HG03521 (cell line): ENCODE data around the gene IRAK2.
"Not testable (repeated sequence)": the region's sequence is repeated elsewhere in the genome, so short reads cannot be mapped to it uniquely, and the experiment has no call there.

Experiments used
- ATAC-seq: cut with Tn5 transposase; IDR thresholded peaks from one replicate; pipeline ENCODE4 v1.9.1; 2021; ENCODE audit warnings: mild to moderate bottlenecking, moderate library complexity; ENCODE audit not compliant: unreplicated experiment

IRAK2 gene, protein sequence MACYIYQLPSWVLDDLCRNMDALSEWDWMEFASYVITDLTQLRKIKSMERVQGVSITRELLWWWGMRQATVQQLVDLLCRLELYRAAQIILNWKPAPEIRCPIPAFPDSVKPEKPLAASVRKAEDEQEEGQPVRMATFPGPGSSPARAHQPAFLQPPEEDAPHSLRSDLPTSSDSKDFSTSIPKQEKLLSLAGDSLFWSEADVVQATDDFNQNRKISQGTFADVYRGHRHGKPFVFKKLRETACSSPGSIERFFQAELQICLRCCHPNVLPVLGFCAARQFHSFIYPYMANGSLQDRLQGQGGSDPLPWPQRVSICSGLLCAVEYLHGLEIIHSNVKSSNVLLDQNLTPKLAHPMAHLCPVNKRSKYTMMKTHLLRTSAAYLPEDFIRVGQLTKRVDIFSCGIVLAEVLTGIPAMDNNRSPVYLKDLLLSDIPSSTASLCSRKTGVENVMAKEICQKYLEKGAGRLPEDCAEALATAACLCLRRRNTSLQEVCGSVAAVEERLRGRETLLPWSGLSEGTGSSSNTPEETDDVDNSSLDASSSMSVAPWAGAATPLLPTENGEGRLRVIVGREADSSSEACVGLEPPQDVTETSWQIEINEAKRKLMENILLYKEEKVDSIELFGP

DNA sequence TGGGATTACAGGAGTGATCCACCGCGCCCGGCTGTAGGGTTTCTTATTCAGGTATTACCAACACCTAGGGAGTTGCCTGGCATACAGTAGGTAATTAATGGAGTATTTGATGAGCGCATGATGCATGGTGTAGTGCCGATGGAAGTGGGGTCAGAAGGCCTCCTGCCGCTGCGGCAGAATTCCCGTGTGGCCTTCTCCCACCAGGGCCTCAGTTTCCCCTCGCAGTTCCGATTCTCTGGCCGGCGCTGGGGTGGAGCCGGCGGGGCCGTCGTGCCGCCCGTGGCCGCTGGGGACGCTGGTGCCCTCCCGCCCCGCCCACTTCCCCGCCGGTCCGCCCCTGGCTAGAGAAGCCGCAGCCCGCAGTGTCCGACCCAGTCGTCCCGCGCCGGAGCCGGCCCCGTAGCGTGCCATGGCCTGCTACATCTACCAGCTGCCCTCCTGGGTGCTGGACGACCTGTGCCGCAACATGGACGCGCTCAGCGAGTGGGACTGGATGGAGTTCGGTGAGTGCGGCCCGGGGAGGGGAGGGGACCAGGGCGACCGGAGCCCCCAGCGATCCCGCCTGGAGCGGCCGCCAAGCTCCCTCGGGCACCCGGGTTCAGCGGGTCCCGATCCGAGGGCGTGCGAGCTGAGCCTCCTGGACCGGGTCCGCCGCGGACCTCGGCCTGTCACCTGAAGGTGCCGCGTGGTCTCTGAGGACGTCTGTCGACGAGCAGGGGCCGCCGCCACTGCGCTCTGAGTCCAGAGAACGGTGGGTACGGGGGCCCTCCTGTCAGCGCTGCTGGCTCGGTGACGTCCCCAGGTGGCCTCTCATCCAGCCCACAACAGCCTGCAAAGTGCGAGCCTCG lies at the start of gene IRAK2:
Gene IRAK2, plus strand, starts transcription at position 374 of the 848 bp plus-strand sequence. Its CDS starts 36 bp downstream, at position 410.
- peak; percentile 73 for ATAC-seq

DNA sequence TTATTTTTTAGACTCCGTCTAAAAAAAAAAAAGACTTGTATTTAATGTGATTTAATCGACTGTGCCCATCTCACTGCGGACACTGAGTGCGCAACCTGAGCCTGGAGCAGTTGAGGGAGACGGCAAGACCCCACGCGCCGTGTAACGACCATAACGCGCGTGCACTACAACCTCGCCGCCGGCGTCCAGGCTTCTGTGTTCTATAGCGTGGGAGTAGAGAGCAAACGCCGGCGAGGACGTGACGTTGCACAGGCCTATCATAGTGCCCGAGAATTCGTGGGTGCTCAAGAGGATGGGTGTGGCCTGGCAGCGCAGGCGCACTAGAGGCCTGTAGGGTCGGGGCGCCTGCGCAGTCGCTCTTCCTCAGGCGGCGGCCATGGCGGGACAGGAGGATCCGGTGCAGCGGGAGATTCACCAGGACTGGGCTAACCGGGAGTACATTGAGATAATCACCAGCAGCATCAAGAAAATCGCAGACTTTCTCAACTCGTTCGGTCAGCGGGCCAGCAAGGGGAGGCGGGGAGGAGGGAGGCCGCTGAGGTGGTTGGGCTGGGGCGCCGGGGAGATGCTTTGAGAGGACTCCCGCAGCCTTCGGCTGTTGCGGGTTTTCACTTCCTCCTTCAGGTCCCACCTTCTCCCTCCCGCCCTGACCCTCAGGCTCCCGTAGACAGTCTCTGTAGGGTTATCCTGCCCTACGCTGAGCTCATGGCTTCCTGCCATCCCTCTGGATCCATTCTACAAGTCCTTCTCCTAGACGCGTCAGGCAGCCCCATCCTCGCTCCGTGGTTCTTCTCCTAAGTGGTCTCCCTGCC lies 49.2 kb upstream of the IRAK2 start, which contains the start of gene BRK1:
Gene BRK1, plus strand, starts transcription at position 350 of the 812 bp plus-strand sequence. Its CDS starts 27 bp downstream, at position 377.
- peak; percentile 97 for ATAC-seq

DNA sequence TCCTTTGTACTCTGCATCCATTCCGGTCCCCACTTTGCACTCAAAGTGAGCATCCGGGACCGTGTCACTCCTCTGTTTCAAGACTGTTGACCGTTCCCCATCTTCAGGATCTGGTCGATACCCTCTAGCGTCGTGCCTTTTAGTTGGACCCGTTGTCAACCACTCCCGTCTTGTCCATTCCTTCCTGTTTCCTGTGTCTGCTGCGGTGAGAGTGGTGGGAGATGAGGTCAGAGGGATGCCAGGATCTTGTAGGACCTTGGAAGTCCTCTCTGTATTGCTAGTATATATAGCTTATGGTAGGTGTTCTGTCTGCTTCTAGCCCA lies 48.6 kb upstream of the IRAK2 start:
- ATAC-seq = peak; percentile 11

DNA sequence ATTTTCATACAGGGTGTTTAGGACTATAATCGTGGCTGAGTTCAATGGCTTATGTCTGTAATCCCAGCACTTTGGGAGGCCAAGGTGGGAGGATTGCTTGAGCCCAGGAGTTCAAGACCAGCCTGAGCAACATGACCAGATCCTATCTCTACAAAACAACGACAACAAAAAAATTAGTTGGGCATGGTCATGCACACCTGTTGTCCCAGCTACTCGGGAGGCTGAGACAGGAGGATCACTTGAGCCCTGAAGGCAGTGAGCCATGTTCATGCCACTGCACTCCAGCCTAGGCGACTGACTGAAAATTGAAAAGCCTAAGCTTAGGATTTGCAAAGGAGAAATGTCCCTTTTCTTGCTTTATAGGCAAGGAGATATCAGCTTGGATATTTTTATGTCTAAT lies 47.8 kb upstream of the IRAK2 start:
- ATAC-seq = no peak

DNA sequence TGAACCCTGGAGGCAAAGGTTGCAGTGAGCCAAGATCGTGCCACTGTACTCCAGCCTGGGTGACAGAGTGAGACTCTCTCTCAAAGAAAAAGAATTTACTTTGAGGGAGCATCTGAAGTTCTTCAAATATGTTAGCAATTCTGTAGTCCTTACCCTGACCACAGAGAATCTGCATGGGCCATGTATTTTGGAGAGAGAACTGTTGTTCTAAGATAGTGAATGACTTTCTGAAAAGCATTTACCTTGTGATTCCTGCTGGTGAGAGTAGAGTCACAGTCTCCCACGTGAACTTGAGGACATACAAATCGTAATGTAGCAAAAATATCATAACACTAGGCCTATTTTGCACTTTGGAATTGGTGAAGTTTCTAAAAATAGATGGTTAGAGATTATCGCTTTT lies 45.3 kb upstream of the IRAK2 start:
- no peak for ATAC-seq

DNA sequence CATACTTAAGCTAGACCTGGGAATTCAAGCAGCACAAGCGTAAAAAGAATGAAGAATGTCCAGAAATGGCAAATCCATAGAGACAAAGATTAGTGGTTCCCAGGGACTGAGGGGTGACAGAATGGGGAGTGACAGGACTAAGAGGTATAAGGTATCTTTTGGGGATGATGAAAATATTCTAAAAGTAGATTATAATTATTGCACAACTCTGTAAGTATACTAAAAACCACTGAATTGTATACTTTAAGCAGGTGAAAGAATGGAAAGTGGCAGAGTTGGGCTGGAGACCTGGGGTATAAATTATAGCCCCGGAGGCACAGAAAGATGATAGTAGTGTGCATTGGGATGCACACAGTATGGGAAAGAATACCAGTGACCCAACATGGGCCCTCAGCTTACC lies 43.7 kb upstream of the IRAK2 start:
- no peak for ATAC-seq

DNA sequence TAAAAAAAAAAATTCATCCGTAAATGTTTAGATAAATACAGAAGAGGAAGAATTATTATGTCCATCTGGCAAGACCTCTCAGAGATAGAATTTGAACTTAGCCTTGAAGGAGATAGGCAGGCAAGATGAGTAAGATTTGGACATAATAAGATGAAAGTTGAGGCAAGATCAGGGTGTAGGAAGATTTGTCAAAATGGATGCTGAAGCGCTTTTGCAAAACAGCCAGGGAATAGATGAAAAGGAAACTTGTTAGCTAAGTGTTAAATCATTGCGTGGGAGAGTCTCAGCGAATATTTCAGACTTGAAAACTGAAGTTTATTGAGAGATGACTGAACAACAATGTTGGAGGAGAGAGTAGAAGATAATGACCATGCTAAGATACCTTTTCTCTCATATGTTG lies 42.0 kb upstream of the IRAK2 start:
- ATAC-seq = no peak

DNA sequence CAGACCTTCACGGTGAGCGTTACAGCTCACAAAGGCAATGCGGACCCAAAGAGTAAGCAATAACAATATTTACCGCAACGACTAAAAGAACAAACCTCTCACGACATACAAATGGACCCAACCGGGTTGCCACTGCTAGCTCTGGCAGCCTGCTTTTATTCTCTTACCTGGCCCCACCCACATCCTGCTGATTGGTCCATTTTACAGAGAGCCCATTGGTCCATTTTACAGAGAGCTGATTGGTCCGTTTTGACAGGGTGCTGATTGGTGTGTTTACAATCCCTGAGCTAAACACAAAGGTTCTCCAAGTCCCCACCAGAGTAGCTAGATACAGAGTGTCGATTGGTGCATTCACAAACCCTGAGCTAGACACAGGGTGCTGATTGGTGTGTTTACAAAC lies 28.8 kb upstream of the IRAK2 start:
- not testable (repeated sequence) for ATAC-seq

DNA sequence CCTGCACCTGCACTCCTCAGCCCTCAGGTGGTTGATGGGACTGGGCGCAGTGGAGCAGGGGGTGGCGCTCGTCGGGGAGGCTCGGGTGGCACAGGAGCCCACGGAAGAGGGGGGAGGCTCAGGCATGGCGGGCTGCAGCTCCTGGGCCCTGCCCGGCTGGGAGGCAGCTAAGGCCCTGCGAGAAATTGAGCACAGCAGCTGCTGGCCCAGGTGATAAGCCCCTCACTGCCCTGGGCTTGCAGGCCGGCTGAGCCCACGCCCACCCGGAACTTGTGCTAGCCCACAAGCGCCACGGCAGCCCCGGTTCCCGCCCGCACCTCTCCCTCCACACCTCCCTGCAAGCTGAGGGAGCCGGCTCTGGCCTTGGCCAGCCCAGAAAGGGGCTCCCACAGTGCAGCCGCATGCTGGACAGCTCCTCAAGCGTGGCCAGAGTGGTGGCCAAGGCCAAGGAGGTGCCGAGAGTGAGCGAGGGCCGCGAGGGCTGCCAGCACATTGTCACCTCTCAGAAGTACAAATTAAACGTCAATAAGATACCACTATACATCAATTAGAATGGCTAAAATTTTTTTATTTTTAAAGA lies 28.2 kb upstream of the IRAK2 start:
- no peak for ATAC-seq

DNA sequence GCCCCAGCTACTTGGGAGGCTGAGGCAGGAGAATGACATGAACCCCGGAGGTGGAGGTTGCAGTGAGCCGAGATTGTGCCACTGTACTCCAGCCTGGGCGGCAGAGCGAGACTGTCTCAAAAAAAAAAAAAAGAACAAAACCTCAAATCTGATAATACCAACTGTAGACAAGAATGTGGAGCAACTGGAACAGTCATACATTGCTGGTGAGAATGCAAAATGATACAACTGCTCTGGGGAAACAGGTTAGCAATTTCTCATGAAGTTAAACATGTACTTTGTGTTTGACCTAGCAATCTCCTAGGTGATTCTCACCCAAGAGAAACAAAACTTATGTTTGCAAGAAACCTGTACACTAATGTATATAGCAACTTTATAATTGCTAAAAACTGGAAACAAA lies 27.5 kb upstream of the IRAK2 start:
- ATAC-seq = no peak

DNA sequence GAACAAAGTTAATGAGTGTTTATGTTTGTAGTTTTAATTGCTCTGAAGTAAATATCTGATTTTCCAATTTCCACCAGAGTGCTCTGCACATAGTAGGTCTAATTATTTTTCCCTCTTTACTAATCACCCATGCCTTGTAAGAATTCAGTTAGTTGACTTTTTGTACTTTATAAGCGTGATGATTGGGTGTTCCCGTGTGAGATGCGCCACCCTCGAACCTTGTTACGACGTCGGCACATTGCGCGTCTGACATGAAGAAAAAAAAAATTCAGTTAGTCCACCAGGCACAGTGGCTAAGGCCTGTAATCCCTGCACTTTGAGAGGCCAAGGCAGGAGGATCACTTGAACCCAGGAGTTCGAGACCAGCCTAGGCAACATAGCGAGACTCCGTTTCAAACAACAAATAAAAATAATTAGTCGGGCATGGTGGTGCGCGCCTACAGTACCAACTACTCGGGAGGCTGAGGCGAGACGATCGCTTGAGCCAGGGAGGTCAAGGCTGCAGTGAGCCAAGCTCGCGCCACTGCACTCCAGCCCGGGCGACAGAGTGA lies 23.6 kb upstream of the IRAK2 start:
- no peak for ATAC-seq

DNA sequence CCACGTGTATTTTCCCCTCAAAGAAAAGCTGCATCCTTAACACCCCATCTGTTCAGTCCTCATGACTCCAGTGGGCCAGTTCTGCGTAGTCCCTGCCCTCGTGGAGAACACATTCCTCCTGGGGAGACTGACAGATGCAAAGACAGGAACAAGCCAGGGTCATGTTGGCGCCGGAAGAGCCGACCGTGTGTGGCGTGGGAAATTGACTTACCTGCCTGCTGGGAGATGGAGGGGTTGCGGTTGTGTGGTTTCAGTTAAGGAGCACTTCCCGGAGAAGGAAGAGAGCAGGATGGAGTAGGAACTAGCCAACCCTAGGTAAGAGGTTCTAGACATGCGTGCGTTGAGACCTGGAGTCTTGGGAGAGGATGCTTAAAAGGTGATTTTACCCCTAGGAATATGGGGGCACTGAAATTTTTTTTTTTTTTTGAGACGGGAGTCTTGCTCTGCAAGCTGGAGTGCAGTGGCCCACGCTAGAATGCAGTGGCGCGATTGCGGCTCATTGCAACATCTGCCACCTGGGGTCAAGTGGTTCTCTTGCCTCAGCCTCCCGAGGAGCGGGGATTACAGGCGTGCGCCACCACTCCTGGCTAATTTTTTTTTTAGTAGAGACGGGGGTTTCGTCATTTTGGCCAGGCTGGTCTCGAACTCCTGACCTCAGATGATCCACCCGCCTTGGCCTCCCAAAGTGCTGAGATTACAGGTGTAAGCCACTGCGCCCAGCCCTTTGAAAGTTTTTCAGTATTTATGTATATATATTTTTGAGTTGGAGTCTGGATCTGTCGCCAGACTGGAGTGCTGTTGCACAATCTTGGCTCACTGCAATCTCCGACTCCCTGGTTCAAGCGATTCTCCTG lies 21.8 kb upstream of the IRAK2 start:
- no peak for ATAC-seq

DNA sequence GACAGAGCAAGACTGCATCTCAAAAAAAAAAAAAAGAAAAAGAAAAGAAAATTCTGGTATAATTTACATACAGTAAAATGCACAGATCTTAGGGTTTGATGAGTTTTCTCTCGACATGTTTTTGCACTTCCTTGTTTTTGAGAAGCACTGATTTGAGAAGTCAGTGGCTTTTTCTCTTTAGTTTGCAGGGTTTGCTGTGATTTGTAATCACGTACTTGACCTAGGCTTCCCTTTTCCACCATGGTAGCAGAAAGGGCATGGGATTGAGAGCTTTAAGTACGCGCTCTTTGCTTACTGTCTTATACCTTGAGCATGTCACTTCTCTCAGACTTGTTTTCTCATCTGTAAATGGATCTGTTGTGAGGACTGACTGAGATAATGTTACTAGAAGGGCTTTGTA lies 19.0 kb upstream of the IRAK2 start:
- ATAC-seq = no peak

DNA sequence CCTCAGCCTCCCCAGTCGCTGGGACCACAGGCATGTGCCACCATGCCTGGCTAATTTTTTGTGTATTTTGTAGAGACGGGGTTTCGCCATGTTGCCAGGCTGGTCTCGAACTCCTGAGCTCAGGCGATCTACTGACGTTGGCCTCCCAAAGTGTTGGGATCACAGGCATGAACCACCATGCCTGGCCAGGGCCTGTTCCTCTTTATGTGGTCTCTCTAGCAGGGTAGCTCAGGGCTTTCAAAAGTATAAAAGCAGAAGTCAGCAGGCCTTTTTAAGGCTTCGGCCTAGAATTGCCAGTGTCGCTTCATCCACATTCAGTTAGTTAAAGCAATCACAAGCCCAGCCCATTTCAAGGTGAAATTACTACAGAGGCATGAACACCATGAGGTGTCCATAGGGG lies 15.5 kb upstream of the IRAK2 start:
- ATAC-seq = no peak

DNA sequence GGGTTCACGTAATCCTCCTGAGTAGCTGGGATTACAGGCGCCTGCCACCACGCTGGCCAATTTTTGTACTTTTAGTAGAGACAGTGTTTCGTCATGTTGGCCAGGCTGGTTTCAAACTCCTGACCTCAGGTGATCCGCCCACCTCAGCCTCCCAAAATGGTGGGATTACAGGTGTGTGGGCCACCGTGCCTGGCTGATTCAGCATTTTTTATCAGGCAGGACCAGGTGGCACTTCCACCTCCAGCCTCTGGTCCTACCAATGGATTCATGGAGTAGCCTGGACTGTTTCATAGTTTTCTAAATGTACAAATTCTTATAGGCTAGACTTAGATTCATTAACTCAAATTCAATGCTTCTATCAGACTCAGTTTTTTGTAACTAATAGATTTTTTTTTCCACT lies 13.7 kb upstream of the IRAK2 start:
- ATAC-seq = no peak

DNA sequence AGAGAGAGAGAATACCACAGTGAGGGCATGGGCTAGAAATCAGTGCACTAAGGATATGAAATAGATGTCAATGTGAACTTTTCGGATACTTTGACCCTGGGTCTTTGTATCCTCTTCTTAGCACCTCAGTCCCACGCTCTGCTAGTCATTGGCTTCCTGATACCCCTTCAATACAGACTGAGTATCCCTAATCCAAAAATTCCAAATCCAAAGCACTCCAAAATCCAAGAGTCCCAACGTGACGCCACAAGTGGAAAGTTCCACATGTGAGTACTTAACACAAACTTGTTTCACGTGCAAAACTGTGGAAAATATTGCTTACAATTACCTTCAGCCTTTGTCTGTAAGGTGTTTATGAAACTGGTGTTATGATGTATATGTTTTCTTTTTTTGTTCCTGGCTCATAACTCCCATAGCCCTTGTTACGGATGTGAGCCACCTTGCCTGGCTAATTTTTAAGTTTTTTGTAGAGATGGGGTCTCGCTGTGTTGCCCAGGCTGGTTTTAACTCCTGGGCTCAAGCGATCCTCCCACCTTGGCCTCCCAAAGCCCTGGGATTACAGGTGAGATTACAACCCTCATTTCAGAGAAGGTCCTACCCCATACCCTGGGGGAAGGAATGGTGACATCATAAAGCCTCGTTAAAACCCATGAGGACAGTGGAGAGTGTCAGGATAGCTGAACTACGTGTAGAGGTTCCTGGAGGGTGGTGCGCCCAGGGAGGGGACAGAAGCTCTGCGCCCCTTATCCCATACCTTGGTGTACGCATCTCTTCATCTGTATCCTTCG lies 10.2 kb upstream of the IRAK2 start:
- no peak for ATAC-seq

DNA sequence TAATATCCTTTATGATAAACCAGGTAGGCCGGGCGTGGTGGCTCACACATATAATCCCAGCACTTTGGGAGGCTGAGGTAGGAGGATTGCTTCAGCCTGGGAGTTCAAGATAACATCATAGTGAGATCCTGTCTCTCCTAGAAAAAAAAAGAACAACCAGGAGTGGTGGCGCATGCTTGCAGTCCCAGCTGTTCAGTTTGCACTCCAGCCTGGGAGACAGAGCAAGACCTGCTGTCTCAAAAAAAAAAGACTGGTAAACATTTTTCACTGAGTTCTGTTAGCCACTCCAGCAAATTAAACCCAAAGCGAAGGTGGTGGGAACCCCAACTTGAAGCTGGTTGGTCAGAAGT lies 9.6 kb upstream of the IRAK2 start:
- no peak for ATAC-seq

DNA sequence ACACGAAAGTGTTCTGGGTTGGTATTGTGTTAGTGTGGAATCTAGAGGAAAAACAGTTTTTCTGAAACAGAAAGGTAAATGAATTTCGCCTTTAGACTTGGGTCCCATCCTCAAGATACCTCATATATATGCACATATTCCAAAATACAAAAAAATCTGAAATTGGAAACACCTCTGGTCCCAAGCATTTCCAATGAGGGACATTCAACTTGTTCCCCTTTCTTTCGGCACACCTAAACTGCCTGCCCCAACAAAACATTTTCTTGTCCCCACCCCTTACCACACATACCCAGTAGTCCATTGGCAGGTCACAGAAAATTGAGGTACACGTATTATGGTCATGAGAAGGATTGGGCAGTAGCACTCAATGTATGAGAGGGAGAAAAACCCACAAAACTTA lies 9.1 kb upstream of the IRAK2 start:
- no peak for ATAC-seq

DNA sequence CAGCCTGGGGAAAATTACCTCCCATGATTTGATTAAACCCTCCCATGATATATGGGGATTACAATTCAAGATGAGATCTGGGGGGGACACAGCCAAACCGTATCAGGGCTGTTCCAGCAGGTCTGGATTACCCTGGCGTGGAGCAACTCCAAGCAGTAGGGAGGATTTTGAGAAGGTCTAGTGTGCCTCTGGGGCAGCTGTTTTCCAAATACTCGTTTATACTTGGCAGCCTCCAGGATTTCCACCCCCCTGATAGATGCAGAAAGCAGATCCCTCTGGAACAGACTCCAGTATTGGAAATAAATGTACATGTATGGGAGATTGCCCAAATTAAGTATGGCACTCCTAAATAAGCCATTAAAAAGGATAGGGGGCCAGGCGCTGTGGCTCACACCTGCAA lies 7.7 kb upstream of the IRAK2 start:
- ATAC-seq = no peak
